HepG2 (cell line): ENCODE results near the gene METTL25. TPM values are rescaled to one million over a fixed set of nuclear protein-coding genes. Genes with fewer than 3 reads are reported as not detected.
A peak's percentile ranks its signal among the peaks of the same experiment; 100 is the strongest.

Experiments used
- ATAC-seq: fragments of 200-7000 bp; cut with Tn5 transposase; 3 replicates; pipeline ENCODE4 v1.9.1; 2020; ENCODE audit warnings: mild to moderate bottlenecking, moderate library complexity
- BruUV-seq: library from RNA; stranded (reverse); fragments of 400-500 nt; replicated peaks from 2 replicates; lab custom pipeline; 2021; lab: Mats Ljungman, UMichigan
- CTCF ChIA-PET: fragments of 300-600 bp; formaldehyde crosslinking; extraction: SDS; loops from one replicate; lab custom pipeline; 2021; ENCODE audit warnings: low total read pairs, inconsistent platforms, low intra/inter-chr PET ratio; lab: Yijun Ruan, JAX
- POLR2A ChIA-PET: fragments of 350-600 bp; sonication (Branson Sonifier 250); formaldehyde crosslinking; loops from one replicate; lab custom pipeline; 2020; ENCODE audit warnings: antibody characterized with exemption, inconsistent platforms; lab: Yijun Ruan, JAX
- DNase-seq: peaks from one replicate; pipeline ENCODE4 v3.0.0-alpha.2; 2015; ENCODE audit warnings: low spot score
- FAIRE-seq: peaks from 3 replicates; lab custom pipeline; 2011; peaks lifted over from hg19 to GRCh38; lab: Jason Lieb, UNC
- H2AFZ ChIP-seq: one replicate; pipeline ENCODE4 v1.6.1; 2011; ENCODE audit warnings: low read length, inconsistent platforms
- H3K27ac ChIP-seq: fragments of 300-600 bp; 3 replicates; pipeline ENCODE4 v1.8.0; 2011; ENCODE audit warnings: mixed run types, mild to moderate bottlenecking, mixed read lengths, low read length, inconsistent platforms; ENCODE audit not compliant: insufficient read depth; ENCODE audit errors: extremely low read length
- H3K27me3 ChIP-seq, 2 experiments: fragments of 200-600 bp in 1 of 2; 2 replicates in 1 of 2; 3 replicates in 1 of 2; pipeline versions ENCODE4 v1.6.0 to v1.8.0; 2011; ENCODE audit warnings: low read length in 2 of 2, mild to moderate bottlenecking in 2 of 2, moderate library complexity in 2 of 2, inconsistent platforms in 1 of 2; ENCODE audit not compliant: insufficient read depth in 2 of 2, control insufficient read depth in 1 of 2
- H3K36me3 ChIP-seq, 2 experiments: fragments of 200-600 bp in 1 of 2; replicated peaks in 1 of 2; 2 replicates in 1 of 2; 3 replicates in 1 of 2; pipeline versions ENCODE4 v1.5.1 to v1.8.0; 2011; ENCODE audit warnings: low read length in 2 of 2, inconsistent platforms in 1 of 2; ENCODE audit not compliant: insufficient read depth in 2 of 2, control insufficient read depth in 1 of 2
- H3K4me1 ChIP-seq: 2 replicates; pipeline ENCODE4 v1.5.1; 2012; ENCODE audit warnings: low read length, inconsistent platforms; ENCODE audit not compliant: insufficient read depth
- H3K4me2 ChIP-seq: 2 replicates; pipeline ENCODE4 v1.6.0; 2011; ENCODE audit warnings: low read depth, low read length, inconsistent platforms
- H3K4me3 ChIP-seq, 3 experiments: fragments of 200-600 bp in 1 of 3; sonication (generic), shearing (Covaris generic) in 1 of 3; replicated peaks in 1 of 3; 2 replicates each; pipeline ENCODE4 v1.5.1; 2011 to 2016; ENCODE audit warnings: low read length in 3 of 3, inconsistent platforms in 2 of 3, low read depth in 2 of 3, mild to moderate bottlenecking in 2 of 3, control low read depth in 1 of 3, mixed read lengths in 1 of 3; ENCODE audit not compliant: insufficient read depth in 1 of 3
- H3K79me2 ChIP-seq: one replicate; pipeline ENCODE4 v1.6.1; 2011; ENCODE audit warnings: low read length, inconsistent platforms; ENCODE audit not compliant: insufficient read depth
- H3K9ac ChIP-seq: 2 replicates; pipeline ENCODE4 v1.6.0; 2011; ENCODE audit warnings: mild to moderate bottlenecking, low read depth, low read length, inconsistent platforms; ENCODE audit not compliant: insufficient read depth
- H3K9me3 ChIP-seq: 2 replicates; pipeline ENCODE4 v1.5.1; 2012; ENCODE audit warnings: mild to moderate bottlenecking, low read length
- H4K20me1 ChIP-seq: 2 replicates; pipeline ENCODE4 v1.6.0; 2011; ENCODE audit warnings: inconsistent platforms, mild to moderate bottlenecking, low read length, moderate library complexity; ENCODE audit not compliant: insufficient read depth
- FIP1L1 ChIP-seq: fragments of 200-400 bp; formaldehyde crosslinking; IDR thresholded peaks from 2 replicates; pipeline ENCODE4 v1.6.1; 2018; ENCODE audit warnings: low read depth, mild to moderate bottlenecking, low read length, moderate library complexity, borderline replicate concordance; ENCODE audit not compliant: insufficient read depth
- GFI1 ChIP-seq: sonication (generic); formaldehyde crosslinking; IDR thresholded peaks from 2 replicates; pipeline ENCODE4 v1.5.0; 2020; ENCODE audit warnings: missing genetic modification reagents, mild to moderate bottlenecking, borderline replicate concordance
- HMG20A ChIP-seq: IDR thresholded peaks from 2 replicates; pipeline ENCODE4 v1.6.1; 2016; ENCODE audit warnings: borderline replicate concordance
- MAX ChIP-seq: IDR thresholded peaks from 2 replicates; pipeline ENCODE4 v1.6.1; 2012; ENCODE audit warnings: inconsistent platforms
- MXI1 ChIP-seq: IDR thresholded peaks from 3 replicates; pipeline ENCODE4 v1.6.1; 2012; ENCODE audit warnings: low read depth, low read length, inconsistent platforms, borderline replicate concordance
- REXO4 ChIP-seq: sonication (generic); formaldehyde crosslinking; IDR thresholded peaks from 2 replicates; pipeline ENCODE4 v1.8.0; 2022; ENCODE audit warnings: missing genetic modification reagents, mild to moderate bottlenecking, borderline replicate concordance
- SMAD3 ChIP-seq: sonication (generic); formaldehyde crosslinking; IDR thresholded peaks from 2 replicates; pipeline ENCODE4 v1.4.0; 2020; ENCODE audit warnings: missing genetic modification reagents
- SNAI1 ChIP-seq: sonication (generic); formaldehyde crosslinking; IDR thresholded peaks from 2 replicates; pipeline ENCODE4 v1.5.0; 2020; ENCODE audit warnings: mild to moderate bottlenecking, missing genetic modification reagents, borderline replicate concordance
- ZFP62 ChIP-seq: sonication (generic); formaldehyde crosslinking; IDR thresholded peaks from 2 replicates; pipeline ENCODE4 v1.4.0; 2020; ENCODE audit warnings: missing genetic modification reagents
- ZKSCAN1 ChIP-seq: fragments of 150-350 bp; IDR thresholded peaks from 2 replicates; pipeline ENCODE4 v1.6.1; 2014; ENCODE audit warnings: low read length
- ZNF564 ChIP-seq: sonication (generic); formaldehyde crosslinking; IDR thresholded peaks from 2 replicates; pipeline ENCODE4 v1.8.1; 2023; ENCODE audit warnings: mild to moderate bottlenecking, missing genetic modification reagents
- ZNF607 ChIP-seq: sonication (generic); formaldehyde crosslinking; IDR thresholded peaks from 2 replicates; pipeline ENCODE4 v1.5.1; 2020; ENCODE audit warnings: missing genetic modification reagents, mild to moderate bottlenecking, borderline replicate concordance
- ZNF784 ChIP-seq: sonication (generic); formaldehyde crosslinking; IDR thresholded peaks from 2 replicates; pipeline ENCODE4 v1.5.1; 2020; ENCODE audit warnings: missing genetic modification reagents, mild to moderate bottlenecking, borderline replicate concordance
- WGBS: methylation state at CpG from one replicate; pipeline ENCODE4 v1.1.6; 2017; ENCODE audit warnings: low lambda C conversion rate; 5-methylcytosine and 5-hydroxymethylcytosine counted together
- in situ Hi-C: cut with HindIII; loops from 2 replicates; pipeline ENCODE4 v1.10.0; 2017; ENCODE audit warnings: low pct_unique_long_range_greater_than_20kb; ENCODE audit not compliant: extremely low pct_ligation_motif_present
- intact Hi-C: fragments of 100-400 bp; cut with micrococcal nuclease; formaldehyde crosslinking; loops from one replicate; pipeline ENCODE4 v1.10.0; 2022; ENCODE audit not compliant: unreplicated experiment
- polyA plus RNA-seq, 8 experiments: library from polyadenylated mRNA; depleted of rRNA in 3 of 8; stranded (reverse) in 7 of 8; unstranded in 1 of 8; fragments of >200 nt; fragmentation: Illumina TruSeq in 4 of 8; extraction: Trizol in 4 of 8; gene quantifications; 2 replicates each; pipeline versions ENCODE4 v1.2.1 to v1.2.3, GENCODE V29; 2011 to 2016; ENCODE audit warnings: low read depth in 4 of 8, missing spikeins in 1 of 8, mixed read lengths in 1 of 8; ENCODE audit not compliant: insufficient read depth in 1 of 8
- total RNA-seq, 5 experiments: library from RNA; depleted of rRNA; stranded (reverse); fragments of >200 nt; fragmentation: Illumina TruSeq; extraction: Trizol; gene quantifications; 2 replicates each; pipeline ENCODE4 v1.2.3, GENCODE V29; 2016; ENCODE audit warnings: low read depth in 1 of 5
- TF ChIP-seq, protein P1 (sequence below): sonication (generic); formaldehyde crosslinking; IDR thresholded peaks from 2 replicates; pipeline ENCODE4 v1.5.0; 2020; ENCODE audit warnings: missing genetic modification reagents

The METTL25 gene
- total and polyA plus RNA-seq, 2 of the 13 experiments (the other 11 are each of a cell fraction or from before 2014, with no cell fraction given), result 2.2 to 7.8 TPM

DNA sequence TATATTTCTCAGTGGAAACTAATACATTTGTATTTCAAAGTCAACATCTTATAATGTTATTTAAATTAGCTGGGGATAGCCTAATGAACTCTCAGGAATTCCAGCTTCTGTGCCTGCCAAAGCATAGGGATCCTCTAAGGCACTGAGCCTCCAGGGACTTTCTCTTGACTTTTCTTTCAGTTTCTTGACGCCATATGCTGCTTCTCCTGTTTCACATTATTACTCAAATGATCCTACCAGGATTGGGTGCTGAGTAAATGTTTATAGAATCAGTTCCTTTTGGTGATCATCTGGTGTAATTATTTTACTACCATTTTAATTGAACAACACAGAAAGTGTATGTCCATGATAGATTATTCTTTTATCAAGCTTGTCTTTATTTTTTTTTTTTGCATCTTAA is 7.9 kb downstream of the METTL25 start (continued):
- TF ChIP-seq, protein P1, sequence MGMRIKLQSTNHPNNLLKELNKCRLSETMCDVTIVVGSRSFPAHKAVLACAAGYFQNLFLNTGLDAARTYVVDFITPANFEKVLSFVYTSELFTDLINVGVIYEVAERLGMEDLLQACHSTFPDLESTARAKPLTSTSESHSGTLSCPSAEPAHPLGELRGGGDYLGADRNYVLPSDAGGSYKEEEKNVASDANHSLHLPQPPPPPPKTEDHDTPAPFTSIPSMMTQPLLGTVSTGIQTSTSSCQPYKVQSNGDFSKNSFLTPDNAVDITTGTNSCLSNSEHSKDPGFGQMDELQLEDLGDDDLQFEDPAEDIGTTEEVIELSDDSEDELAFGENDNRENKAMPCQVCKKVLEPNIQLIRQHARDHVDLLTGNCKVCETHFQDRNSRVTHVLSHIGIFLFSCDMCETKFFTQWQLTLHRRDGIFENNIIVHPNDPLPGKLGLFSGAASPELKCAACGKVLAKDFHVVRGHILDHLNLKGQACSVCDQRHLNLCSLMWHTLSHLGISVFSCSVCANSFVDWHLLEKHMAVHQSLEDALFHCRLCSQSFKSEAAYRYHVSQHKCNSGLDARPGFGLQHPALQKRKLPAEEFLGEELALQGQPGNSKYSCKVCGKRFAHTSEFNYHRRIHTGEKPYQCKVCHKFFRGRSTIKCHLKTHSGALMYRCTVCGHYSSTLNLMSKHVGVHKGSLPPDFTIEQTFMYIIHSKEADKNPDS (CRISPR knock-in tag), result no peak
- no peak for TF ChIP-seq MXI1

- Histone ChIP-seq H3K9ac (no peak overlapping the region), H3K27me3 (no peaks in the 10 kb centered on the region), H3K27ac (no peak overlapping the region), H3K4me2 (no peak overlapping the region), H2AFZ (no peak overlapping the region), H3K4me3 (no peak overlapping the region), H3K4me1 (no peaks in the 10 kb centered on the region), H3K79me2 (no peaks in the 10 kb centered on the region), H3K36me3 (no peaks in the 10 kb centered on the region), H3K9me3 (no peaks in the 10 kb centered on the region), H4K20me1 (no peaks in the 10 kb centered on the region)
- FAIRE-seq, result no peak
- CTCF ChIA-PET, result no interaction called here
- intact Hi-C loops, result no loop called here
- 100% methylated on average over 2 of the region's 2 CpGs for WGBS
- ATAC-seq, result no peak
- POLR2A ChIA-PET, result no interaction called here
- TF ChIP-seq ZNF564 (CRISPR knock-in tag) (peak; percentile 92; the same call in 1 of the 2 replicates), MAX (no peak)
- no peak for DNase-seq
- in situ Hi-C loops, result no loop called here
- BruUV-seq, result no TSS peak
Observed at GRCh38 chr12:82375201-82375600, 16.9 kb downstream of the METTL25 start.

GRCh38 chr12:82378997-82379396 is 20.7 kb downstream of the METTL25 start:
- Histone ChIP-seq H3K79me2 (no peaks in the 10 kb centered on the region), H3K27ac (no peak overlapping the region), H3K4me3 (no peak overlapping the region), H3K9me3 (no peaks in the 10 kb centered on the region), H2AFZ (no peak overlapping the region), H4K20me1 (no peaks in the 10 kb centered on the region), H3K9ac (no peak overlapping the region), H3K4me2 (no peak overlapping the region), H3K4me1 (no peaks in the 10 kb centered on the region), H3K27me3 (no peaks in the 10 kb centered on the region), H3K36me3 (no peaks in the 10 kb centered on the region)
- in situ Hi-C loops (no loop called here), intact Hi-C loops (no loop called here)
- DNase-seq (no peak), FAIRE-seq (no peak), ATAC-seq (no peak)
- ChIA-PET CTCF (no interaction called here), POLR2A (no interaction called here)
- BruUV-seq, result no TSS peak
- TF ChIP-seq REXO4 (CRISPR knock-in tag) (no peak), SNAI1 (no peak), ZFP62 (CRISPR knock-in tag) (no peak), FIP1L1 (no peak), SMAD3 (CRISPR knock-in tag) (no peak), HMG20A (no peak), ZNF784 (no peak), GFI1 (no peak), ZNF607 (CRISPR knock-in tag) (no peak), ZKSCAN1 (no peak)
